Measurements from ENCODE around the gene TMEM179B.

DNA sequence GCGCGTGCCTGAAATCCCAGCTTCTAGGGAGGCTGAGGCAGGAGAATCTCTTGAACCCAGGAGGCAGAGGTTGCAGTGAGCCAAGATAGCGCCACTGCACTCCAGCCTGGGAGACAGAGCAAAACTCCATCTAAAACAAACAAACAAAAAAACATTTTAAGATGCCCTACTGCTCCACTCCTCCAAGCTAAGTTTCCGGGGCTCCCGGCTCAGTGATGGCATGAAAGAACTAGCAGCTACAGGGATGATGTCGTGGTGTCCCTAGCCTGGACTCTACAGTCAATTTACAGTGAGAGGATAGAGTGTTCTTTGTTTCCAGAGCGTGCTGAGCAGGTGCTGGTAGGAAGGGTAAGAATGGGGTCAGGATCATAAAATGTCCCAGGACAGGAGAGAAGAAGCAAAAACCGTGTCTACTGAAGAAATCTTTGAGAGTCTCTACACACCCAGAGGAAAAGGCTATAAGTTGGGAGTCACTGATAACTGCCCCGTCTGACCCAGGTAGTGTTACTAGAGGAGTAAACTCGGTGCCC, 32.1 kb upstream of the TMEM179B start:
- TF ChIP-seq, protein P1, sequence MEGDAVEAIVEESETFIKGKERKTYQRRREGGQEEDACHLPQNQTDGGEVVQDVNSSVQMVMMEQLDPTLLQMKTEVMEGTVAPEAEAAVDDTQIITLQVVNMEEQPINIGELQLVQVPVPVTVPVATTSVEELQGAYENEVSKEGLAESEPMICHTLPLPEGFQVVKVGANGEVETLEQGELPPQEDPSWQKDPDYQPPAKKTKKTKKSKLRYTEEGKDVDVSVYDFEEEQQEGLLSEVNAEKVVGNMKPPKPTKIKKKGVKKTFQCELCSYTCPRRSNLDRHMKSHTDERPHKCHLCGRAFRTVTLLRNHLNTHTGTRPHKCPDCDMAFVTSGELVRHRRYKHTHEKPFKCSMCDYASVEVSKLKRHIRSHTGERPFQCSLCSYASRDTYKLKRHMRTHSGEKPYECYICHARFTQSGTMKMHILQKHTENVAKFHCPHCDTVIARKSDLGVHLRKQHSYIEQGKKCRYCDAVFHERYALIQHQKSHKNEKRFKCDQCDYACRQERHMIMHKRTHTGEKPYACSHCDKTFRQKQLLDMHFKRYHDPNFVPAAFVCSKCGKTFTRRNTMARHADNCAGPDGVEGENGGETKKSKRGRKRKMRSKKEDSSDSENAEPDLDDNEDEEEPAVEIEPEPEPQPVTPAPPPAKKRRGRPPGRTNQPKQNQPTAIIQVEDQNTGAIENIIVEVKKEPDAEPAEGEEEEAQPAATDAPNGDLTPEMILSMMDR (IDR thresholded peaks at IDR 0.05 in 8 of 11, conservative IDR thresholded peaks at IDR 0.05 in 3 of 11), result no peak
- TF ChIP-seq POLR2AphosphoS5 (IDR thresholded peaks at IDR 0.05), result no peak
- TF ChIP-seq POLR2A (IDR thresholded peaks at IDR 0.05), result no peak
